ENCODE results near the gene SMAGP.

SMAGP gene

GRCh38 chr12:51197736-51198567 lies 72.3 kb downstream of the SMAGP start:
- Histone ChIP-seq H3K36me3 (ENCODE audit: low read depth) (no peaks in the 10 kb centered on the region), H3K4me3 (ENCODE audit: severe bottlenecking) (no peak overlapping the region), H3K27me3 (ENCODE audit: insufficient read depth, poor library complexity, severe bottlenecking) (no peaks in the 10 kb centered on the region), H3K27ac (ENCODE audit: poor library complexity, severe bottlenecking) (no peak overlapping the region), H3K9me3 (ENCODE audit: severe bottlenecking) (no peaks in the 10 kb centered on the region), H3K4me1 (ENCODE audit: insufficient read depth, poor library complexity, severe bottlenecking) (no peaks in the 10 kb centered on the region)
- DNase-seq (ENCODE audit: low spot score) (no peak), ATAC-seq (ENCODE audit: low read depth) (no peak)
- no peak for TF ChIP-seq CTCF (IDR thresholded peaks at IDR 0.05; ENCODE audit: poor library complexity, severe bottlenecking)

- DNase-seq (ENCODE audit: low spot score) = no peak
- H3K4me1 ChIP-seq (ENCODE audit: insufficient read depth, poor library complexity, severe bottlenecking) = no peaks in the 10 kb centered on the region
Measured at GRCh38 chr12:51196547-51196946, 73.7 kb downstream of the SMAGP start.

GRCh38 chr12:51195841-51196240 lies 74.4 kb downstream of the SMAGP start:
- no peaks in the 10 kb centered on the region for H3K9me3 ChIP-seq (ENCODE audit: severe bottlenecking)
- no peaks in the 10 kb centered on the region for H3K4me1 ChIP-seq (ENCODE audit: insufficient read depth, poor library complexity, severe bottlenecking)
- ATAC-seq (ENCODE audit: low read depth) (no peak), DNase-seq (ENCODE audit: low spot score) (no peak)
- no peak for TF ChIP-seq CTCF (IDR thresholded peaks at IDR 0.05; ENCODE audit: poor library complexity, severe bottlenecking)
- H3K36me3 ChIP-seq (ENCODE audit: low read depth) = no peaks in the 10 kb centered on the region
- H3K4me3 ChIP-seq (ENCODE audit: severe bottlenecking) = no peak overlapping the region
- no peaks in the 10 kb centered on the region for H3K27me3 ChIP-seq (ENCODE audit: insufficient read depth, poor library complexity, severe bottlenecking)
- no peak overlapping the region for H3K27ac ChIP-seq (ENCODE audit: poor library complexity, severe bottlenecking)

More at GRCh38 chr12:51196547-51196946, 73.7 kb downstream of the SMAGP start:
- no peaks in the 10 kb centered on the region for H3K36me3 ChIP-seq (ENCODE audit: low read depth)
- no peaks in the 10 kb centered on the region for H3K9me3 ChIP-seq (ENCODE audit: severe bottlenecking)
- TF ChIP-seq CTCF (IDR thresholded peaks at IDR 0.05; ENCODE audit: poor library complexity, severe bottlenecking) = no peak
- no peak overlapping the region for H3K4me3 ChIP-seq (ENCODE audit: severe bottlenecking)
- ATAC-seq (ENCODE audit: low read depth) = no peak
- no peaks in the 10 kb centered on the region for H3K27me3 ChIP-seq (ENCODE audit: insufficient read depth, poor library complexity, severe bottlenecking)
- no peak overlapping the region for H3K27ac ChIP-seq (ENCODE audit: poor library complexity, severe bottlenecking)
